Activated CD8-positive, alpha-beta memory T cell treated with anti-CD3 and anti-CD28 coated beads, Interleukin-2, amount 10 ng/mL, durations not matched to agents 7 days and 5 days (primary cell): ENCODE measurements around the gene XYLT2. TPM values are rescaled to one million over a fixed set of nuclear protein-coding genes. Genes with fewer than 3 reads are reported as not detected.
A peak's percentile ranks its signal among the peaks of the same experiment; 100 is the strongest.
"Not testable (repeated sequence)": the region's sequence is repeated elsewhere in the genome, so short reads cannot be mapped to it uniquely, and the experiment has no call there.

ENCODE experiments used
- ATAC-seq: fragments of 150-1000 bp; cut with Tn5 transposase; one replicate; pipeline ENCODE4 v1.10.0; 2021; ENCODE audit warnings: moderate library complexity
- CTCF ChIA-PET: fragments of 350-600 bp; sonication (Branson Sonifier 250); formaldehyde crosslinking; loops from one replicate; lab custom pipeline; 2021; ENCODE audit warnings: antibody characterized with exemption; lab: Charles Lee
- DNase-seq: peaks from one replicate; pipeline ENCODE4 v3.0.0-alpha.2; 2020
- H3K27ac Mint-ChIP-seq: one replicate; pipeline ENCODE4 v1.8.0; 2021; ENCODE audit warnings: mild to moderate bottlenecking, mixed read lengths
- H3K27me3 Mint-ChIP-seq: one replicate; pipeline ENCODE4 v1.8.0; 2021; ENCODE audit warnings: mixed read lengths
- H3K36me3 Mint-ChIP-seq: one replicate; pipeline ENCODE4 v1.8.0; 2021; ENCODE audit warnings: mild to moderate bottlenecking, mixed read lengths
- H3K4me1 Mint-ChIP-seq: one replicate; pipeline ENCODE4 v1.8.0; 2021; ENCODE audit warnings: mixed read lengths
- H3K4me3 Mint-ChIP-seq: one replicate; pipeline ENCODE4 v1.8.0; 2021; ENCODE audit warnings: mild to moderate bottlenecking, moderate library complexity, mixed read lengths
- H3K9me3 Mint-ChIP-seq: one replicate; pipeline ENCODE4 v1.8.0; 2022; ENCODE audit warnings: low read depth, mixed read lengths
- total RNA-seq, 2 experiments: library from RNA; stranded (reverse); gene quantifications; one replicate each; pipeline ENCODE4 v1.2.3, GENCODE V29; 2021

The XYLT2 gene
- total RNA-seq, 2 experiments from 2014 or later = 33.1 to 38.2 TPM

DNA sequence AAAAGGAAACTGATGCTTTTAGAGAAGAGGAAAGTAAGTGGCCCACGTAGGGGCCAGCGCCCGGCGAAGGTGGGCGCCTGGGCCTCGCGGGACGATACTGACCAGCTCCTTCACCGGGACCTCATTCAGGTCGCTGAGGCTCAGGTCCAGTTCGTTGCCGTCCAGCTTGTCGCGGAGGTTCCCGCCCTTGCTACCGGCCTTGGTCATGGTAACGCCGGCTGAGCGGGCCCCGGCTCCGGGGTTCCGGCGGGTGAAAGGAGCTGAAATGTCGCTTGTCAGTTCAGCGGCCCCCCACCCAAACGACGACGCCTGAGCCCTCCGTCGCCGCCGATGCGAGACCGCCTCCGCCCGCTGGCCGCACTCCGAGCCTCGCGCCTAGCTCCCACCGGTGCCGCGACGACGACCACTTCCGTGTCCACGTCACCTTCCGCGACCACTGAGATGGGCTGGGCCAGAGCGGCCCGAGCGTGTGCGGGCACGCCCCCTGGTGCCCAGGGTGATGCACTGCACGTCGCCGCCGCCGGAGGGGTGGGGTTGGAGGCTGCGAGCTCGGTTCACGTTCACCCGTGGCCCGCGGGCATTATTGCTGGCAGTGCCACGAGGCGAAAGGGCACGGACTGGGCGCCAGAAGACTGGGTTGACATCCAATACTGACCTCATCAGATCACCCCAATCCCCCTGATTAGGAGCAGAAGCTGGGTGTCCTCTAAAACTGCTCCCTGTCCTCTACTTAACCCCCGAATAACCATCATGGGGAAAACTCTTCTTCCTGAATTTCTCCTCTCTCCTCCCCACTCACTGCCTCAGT, 51.4 kb downstream of the XYLT2 start, which contains the start of gene LRRC59:
Gene LRRC59, minus strand, starts transcription at position 413 of the 808 bp plus-strand sequence. Its CDS starts 206 bp downstream, at position 207.
- peak; percentile 97 for ATAC-seq
- CTCF ChIA-PET = interaction anchor here (0.6 to 4.9 kb wide), 51 partner anchors 9 to 322 kb away, joined by 3 to 55 read pairs (median 4); partner anchors contain the start of genes ACSF2, CACNA1G, COL1A1 and EME1
- H3K9me3 Mint-ChIP-seq = no peaks in the 10 kb centered on the region

DNA sequence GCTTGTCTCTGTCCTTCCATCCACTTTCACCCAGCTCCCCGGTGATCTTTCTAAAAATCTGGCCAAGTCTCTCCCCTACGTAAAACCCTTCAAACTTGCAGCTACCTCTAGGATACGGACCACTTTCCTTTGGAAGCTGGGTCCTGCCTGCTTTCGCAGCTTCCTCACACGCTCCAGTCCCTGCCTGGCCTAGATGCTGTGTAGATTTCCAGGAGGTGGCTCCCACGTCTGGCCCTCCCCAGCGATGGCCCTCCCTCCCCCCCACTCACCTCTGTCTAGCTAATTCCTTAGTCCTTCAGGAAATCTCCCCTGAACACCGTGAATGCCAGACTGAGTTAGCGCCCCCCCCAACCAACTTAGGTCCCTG, 52.0 kb downstream of the XYLT2 start:
- CTCF ChIA-PET = interaction anchor here (0.8 to 4.9 kb wide), 40 partner anchors 9 to 297 kb away, joined by 3 to 55 read pairs (median 4); partner anchors contain the start of genes ACSF2, CACNA1G, COL1A1 and EME1
- peak overlapping the region; percentile 90 for H3K4me3 Mint-ChIP-seq
- peak overlapping the region; percentile 89 for H3K27ac Mint-ChIP-seq
- ATAC-seq (no peak), DNase-seq (no peak)
- peaks cover 3% of the 10 kb centered on the region for H3K27me3 Mint-ChIP-seq
- H3K36me3 Mint-ChIP-seq = peaks cover 22% of the 10 kb centered on the region
- no peaks in the 10 kb centered on the region for H3K9me3 Mint-ChIP-seq
- H3K4me1 Mint-ChIP-seq = peaks cover 33% of the 10 kb centered on the region

More for the DNA sequence above, 51.4 kb downstream of the XYLT2 start, which contains the start of gene LRRC59:
- peaks cover 33% of the 10 kb centered on the region for H3K4me1 Mint-ChIP-seq
- peak within 1 kb of the TSS; percentile 89 for H3K27ac Mint-ChIP-seq
- peaks cover 28% of the 10 kb centered on the region for H3K36me3 Mint-ChIP-seq
- H3K27me3 Mint-ChIP-seq = no peaks in the 10 kb centered on the region
- peak; percentile 95 for DNase-seq
- H3K4me3 Mint-ChIP-seq = peak within 1 kb of the TSS; percentile 90

DNA sequence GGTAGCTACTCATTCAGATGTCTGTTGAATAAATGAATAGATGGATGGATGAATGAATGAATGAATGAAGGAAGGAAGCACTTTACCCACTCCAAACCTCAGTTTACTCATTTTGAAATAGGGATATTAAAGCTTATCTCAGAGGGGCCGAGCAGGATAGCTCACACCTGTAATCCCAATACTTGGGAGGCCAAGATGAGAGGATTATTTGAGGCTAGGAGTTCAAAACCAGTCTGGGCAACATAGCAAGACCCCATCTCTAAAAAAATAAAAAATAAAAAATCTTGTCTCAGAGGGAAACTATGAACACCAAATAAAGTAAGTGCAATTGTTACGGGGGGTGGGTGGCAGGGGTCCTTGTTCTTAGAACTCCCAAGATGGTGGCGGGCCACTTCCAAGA, 52.7 kb downstream of the XYLT2 start:
- H3K27me3 Mint-ChIP-seq, DNase-seq, ATAC-seq, H3K4me3 Mint-ChIP-seq, H3K27ac Mint-ChIP-seq, H3K9me3 Mint-ChIP-seq: not testable (repeated sequence)
- CTCF ChIA-PET = interaction anchor here (1.2 to 4.9 kb wide), 9 partner anchors 8 to 102 kb away, joined by 4 to 55 read pairs (median 11); partner anchors contain the start of genes EME1 and MRPL27
- Mint-ChIP-seq H3K36me3 (peaks cover 15% of the 10 kb centered on the region), H3K4me1 (peaks cover 28% of the 10 kb centered on the region)

DNA sequence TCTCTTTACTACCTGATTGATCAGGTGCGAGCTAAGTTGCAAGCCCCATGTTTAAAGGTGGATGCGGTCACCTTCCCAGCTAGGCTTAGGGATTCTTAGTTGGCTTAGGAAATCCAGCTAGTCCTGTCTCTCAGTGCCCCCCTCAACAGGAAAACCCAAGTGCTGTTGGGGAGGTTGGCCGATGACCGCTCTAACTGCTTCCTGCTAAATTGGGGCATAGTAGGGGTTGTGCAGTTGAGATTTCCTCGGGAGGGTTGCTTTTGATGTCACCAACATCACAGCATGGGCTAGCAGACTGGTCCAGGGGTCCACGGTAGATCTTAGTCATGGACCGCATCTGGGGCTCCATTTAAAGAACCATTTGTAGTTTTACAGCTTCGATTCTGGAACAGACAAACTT, 53.7 kb downstream of the XYLT2 start:
- DNase-seq, H3K27ac Mint-ChIP-seq, H3K36me3 Mint-ChIP-seq, H3K4me3 Mint-ChIP-seq, H3K9me3 Mint-ChIP-seq, ATAC-seq, H3K27me3 Mint-ChIP-seq: not testable (repeated sequence)
- peaks cover 22% of the 10 kb centered on the region for H3K4me1 Mint-ChIP-seq
- CTCF ChIA-PET = interaction anchor here (3.9 to 4.9 kb wide), 2 partner anchors 22 to 37 kb away, joined by 46 to 55 read pairs; no protein-coding TSS in a partner anchor

DNA sequence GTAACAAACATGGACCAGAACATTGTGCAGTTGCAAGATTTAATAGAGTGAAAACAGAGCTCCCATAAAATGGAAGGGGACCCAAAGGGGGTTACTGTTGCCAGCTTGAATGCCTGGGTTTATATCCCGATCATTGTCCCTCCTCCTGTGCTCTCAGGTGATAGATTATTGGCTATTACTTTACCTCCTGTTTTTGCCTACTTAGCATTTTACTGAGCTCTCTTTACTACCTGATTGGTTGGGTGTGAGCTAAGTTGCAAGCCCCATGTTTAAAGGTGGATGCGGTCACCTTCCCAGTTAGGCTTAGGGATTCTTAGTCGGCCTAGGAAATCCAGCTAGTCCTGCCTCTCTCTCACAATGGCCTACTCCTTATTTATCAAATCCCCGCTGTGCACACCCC, 59.4 kb downstream of the XYLT2 start:
- CTCF ChIA-PET = interaction anchor here (0.8 to 5.4 kb wide), 2 partner anchors 8 to 299 kb away, joined by 3 to 28 read pairs; partner anchors contain the start of gene LRRC59
- not testable (repeated sequence) for H3K4me3 Mint-ChIP-seq, H3K27ac Mint-ChIP-seq, H3K9me3 Mint-ChIP-seq, DNase-seq, H3K4me1 Mint-ChIP-seq, ATAC-seq, H3K36me3 Mint-ChIP-seq
- peaks cover 27% of the 10 kb centered on the region for H3K27me3 Mint-ChIP-seq

DNA sequence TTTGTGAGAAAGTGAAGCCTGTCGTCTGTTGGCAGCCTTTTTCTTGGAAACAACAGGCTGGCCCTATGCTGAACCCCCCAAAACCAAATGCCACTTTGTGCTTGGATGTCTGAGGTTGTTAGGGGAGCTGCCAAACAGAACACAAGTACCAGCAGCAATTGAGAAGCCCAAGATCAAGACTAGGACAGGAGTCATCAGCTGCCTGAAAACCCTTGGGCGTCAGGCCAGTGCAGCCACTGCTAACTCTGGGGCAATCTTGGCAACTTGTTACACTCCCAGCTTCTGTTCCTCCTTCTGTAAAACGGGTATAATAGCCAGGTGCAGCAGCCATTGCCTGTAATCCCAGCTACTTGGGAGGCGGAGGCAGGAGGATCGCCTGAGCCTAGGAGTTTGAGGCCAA, 60.7 kb downstream of the XYLT2 start:
- no peak for DNase-seq
- Mint-ChIP-seq H3K4me1 (no peaks in the 10 kb centered on the region), H3K4me3 (no peak overlapping the region), H3K9me3 (no peaks in the 10 kb centered on the region), H3K27ac (no peak overlapping the region), H3K27me3 (peaks cover 28% of the 10 kb centered on the region), H3K36me3 (no peaks in the 10 kb centered on the region)
- CTCF ChIA-PET = interaction anchor here (1.1 to 5.4 kb wide), 2 partner anchors 9 to 206 kb away, joined by 3 to 28 read pairs; partner anchors contain the start of gene LRRC59
- no peak for ATAC-seq

DNA sequence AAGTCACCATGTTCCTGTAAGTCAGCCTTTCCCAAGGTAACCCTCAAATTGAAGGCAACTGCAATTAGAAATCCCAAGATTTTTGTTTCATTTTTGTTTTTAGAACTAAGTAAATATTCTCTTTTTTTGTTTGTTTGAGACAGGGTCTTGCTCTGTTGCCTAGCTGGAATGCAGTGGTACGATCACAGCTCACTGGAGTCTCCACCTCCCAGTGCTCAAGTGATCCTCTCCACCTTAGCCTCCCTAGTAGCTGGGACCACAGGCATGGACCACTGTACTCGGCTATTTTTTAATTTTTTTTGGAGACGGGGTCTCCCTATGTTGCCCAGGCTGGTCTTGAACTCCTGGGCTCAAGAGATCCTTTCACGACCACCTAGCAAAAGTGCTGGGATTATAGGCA, 62.0 kb downstream of the XYLT2 start:
- Mint-ChIP-seq H3K27ac (no peak overlapping the region), H3K9me3 (no peaks in the 10 kb centered on the region), H3K27me3 (peaks cover 30% of the 10 kb centered on the region), H3K36me3 (no peaks in the 10 kb centered on the region), H3K4me1 (no peaks in the 10 kb centered on the region), H3K4me3 (no peak overlapping the region)
- CTCF ChIA-PET = interaction anchor here (5.4 kb wide), 1 partner anchor 11 kb away, joined by 28 read pairs; the partner anchor contains the start of gene LRRC59
- DNase-seq (no peak), ATAC-seq (no peak)

Other genes starting within 250 kb of the XYLT2 start
- gene SAMD14, start 216.0 kb upstream of the XYLT2 start, total RNA-seq = 1 to 10 TPM in 1 of 2 experiments, under 1 TPM in 1; 0.35 to 1.1 TPM
- 100 to 1,000 TPM; 108 to 121 TPM for gene PPP1R9B, start 195.4 kb upstream of the XYLT2 start, total RNA-seq
- under 1 TPM in 1 of 2 experiments, not detected in 1; 0.23 TPM for gene SGCA, start 180.1 kb upstream of the XYLT2 start, total RNA-seq
- gene COL1A1, start 144.5 kb upstream of the XYLT2 start, total RNA-seq = 1 to 10 TPM in 1 of 2 experiments, under 1 TPM in 1; 0.67 to 1.6 TPM
- gene TMEM92, start 71.7 kb upstream of the XYLT2 start, total RNA-seq = under 1 TPM; 0.07 to 0.09 TPM
- 10 to 100 TPM; 65.7 to 81.8 TPM for gene MRPL27, start 27.1 kb downstream of the XYLT2 start, total RNA-seq
- 10 to 100 TPM; 34.0 to 40.8 TPM for gene EME1, start 27.1 kb downstream of the XYLT2 start, total RNA-seq
- 10 to 100 TPM; 71.5 to 82.6 TPM for gene LRRC59, start 51.4 kb downstream of the XYLT2 start, total RNA-seq
- 10 to 100 TPM; 34.6 to 49.4 TPM for gene ACSF2, start 80.1 kb downstream of the XYLT2 start, total RNA-seq
- gene CHAD, start 122.8 kb downstream of the XYLT2 start, total RNA-seq = not detected
- gene RSAD1, start 132.7 kb downstream of the XYLT2 start, total RNA-seq = 10 to 100 TPM; 30.3 to 33.2 TPM
- gene MYCBPAP, start 162.3 kb downstream of the XYLT2 start, total RNA-seq = 10 to 100 TPM in 1 of 2 experiments, 1 to 10 TPM in 1; 6.7 to 13.9 TPM
- gene EPN3, start 186.6 kb downstream of the XYLT2 start, total RNA-seq = not detected
- gene SPATA20, start 201.0 kb downstream of the XYLT2 start, total RNA-seq = 10 to 100 TPM; 29.9 to 35.2 TPM
- gene CACNA1G, start 214.6 kb downstream of the XYLT2 start, total RNA-seq = not detected